Daoy (cell line): Measurements from ENCODE around the gene LCK. TPM values are rescaled to one million over a fixed set of nuclear protein-coding genes. Genes with fewer than 3 reads are reported as not detected.

Experiments used
- DNase-seq: peaks from one replicate; pipeline ENCODE4 v3.0.0-alpha.2; 2015; ENCODE audit warnings: low read depth
- total RNA-seq: library from RNA; depleted of rRNA; stranded (reverse); fragments of >200 nt; shearing (Covaris generic); gene quantifications from 2 replicates; pipeline ENCODE4 v1.2.3, GENCODE V29; 2014; rRNA removed

The LCK gene
- 0.06 TPM in 1 of 2 replicates, not detected in the other for total RNA-seq

- no peak for DNase-seq
These were observed at the start of gene LCK for GRCh38 chr1:32250893-32251716. LCK (plus strand) TSS chr1:32251265; CDS start chr1:32274330, 23,065 bp downstream.

DNA sequence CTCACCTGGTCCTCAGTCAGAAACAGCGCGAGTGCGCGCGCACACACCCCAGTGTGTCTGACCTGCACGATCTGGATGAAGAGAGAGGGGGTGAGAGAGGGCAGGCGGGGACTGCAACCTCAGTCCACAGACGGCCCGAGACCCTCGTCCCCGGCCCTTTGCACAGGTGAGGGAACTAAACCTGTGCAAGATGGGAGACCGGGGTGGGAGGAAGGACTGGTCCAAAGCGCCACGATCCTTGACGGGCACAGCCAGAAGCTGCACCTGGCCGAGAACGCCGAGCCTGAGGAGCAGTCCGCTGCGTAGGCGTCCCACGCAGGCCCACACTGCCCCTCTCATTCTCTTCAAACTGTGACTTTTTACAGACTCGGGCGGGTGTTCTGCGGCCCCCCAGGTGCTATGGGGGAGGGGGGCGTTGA is 46.1 kb upstream of the LCK start:
- no peak for DNase-seq

- peak; percentile 94 for DNase-seq
These were observed 45.4 kb upstream of the LCK start, which contains the start of gene IQCC for GRCh38 chr1:32205401-32206370. IQCC (plus strand) TSS chr1:32205671; CDS start chr1:32205682, 11 bp downstream.

DNA sequence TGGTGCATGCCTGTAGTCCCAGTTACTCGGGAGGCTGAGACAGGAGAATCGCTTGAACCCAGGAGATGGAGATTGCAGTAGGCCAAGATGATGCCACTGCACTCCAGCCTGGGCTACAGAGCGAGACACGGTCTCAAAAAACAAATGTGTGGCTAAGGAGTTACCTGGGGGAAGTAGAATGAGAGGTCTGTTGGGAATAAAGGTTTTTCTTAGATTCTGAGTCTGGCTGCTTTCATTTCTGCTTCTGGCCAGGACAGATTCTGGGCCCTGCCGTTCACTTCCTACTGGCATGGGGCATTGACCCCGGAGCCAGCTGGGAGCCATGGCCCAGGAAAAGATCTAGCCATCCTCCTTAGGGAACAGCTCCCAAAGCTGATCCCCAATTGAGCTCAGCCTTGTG is 42.6 kb upstream of the LCK start:
- DNase-seq: no peak

- DNase-seq: peak; percentile 78
These were observed 42.2 kb upstream of the LCK start, which contains the start of gene DCDC2B for GRCh38 chr1:32208891-32209328. DCDC2B (plus strand) TSS chr1:32209089; CDS start chr1:32209094, 5 bp downstream.

- peak; percentile 67 for DNase-seq
These were observed 35.2 kb upstream of the LCK start for GRCh38 chr1:32215629-32216480.

DNA sequence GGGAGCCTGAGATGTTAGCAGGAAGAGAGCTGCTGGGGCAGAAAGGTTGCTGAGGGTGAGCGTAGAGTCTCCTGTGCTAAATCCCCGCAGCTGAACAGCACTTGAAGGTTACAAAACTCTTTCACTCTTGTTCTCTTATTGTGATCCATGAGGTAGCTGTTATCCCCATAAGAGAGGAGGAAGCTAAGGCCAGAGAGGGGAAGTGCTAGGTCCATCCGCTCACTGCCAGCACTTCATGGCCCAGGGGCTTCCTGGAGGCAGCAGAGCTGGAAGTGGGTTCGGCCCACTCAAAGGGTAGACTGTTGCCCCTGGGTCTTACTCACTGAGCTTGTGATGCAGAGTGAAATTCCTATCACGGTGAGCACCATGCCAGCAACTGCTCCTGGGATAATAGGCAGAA is 34.5 kb upstream of the LCK start:
- no peak for DNase-seq

- DNase-seq: no peak
These were observed 32.0 kb upstream of the LCK start for GRCh38 chr1:32219022-32219421.

DNA sequence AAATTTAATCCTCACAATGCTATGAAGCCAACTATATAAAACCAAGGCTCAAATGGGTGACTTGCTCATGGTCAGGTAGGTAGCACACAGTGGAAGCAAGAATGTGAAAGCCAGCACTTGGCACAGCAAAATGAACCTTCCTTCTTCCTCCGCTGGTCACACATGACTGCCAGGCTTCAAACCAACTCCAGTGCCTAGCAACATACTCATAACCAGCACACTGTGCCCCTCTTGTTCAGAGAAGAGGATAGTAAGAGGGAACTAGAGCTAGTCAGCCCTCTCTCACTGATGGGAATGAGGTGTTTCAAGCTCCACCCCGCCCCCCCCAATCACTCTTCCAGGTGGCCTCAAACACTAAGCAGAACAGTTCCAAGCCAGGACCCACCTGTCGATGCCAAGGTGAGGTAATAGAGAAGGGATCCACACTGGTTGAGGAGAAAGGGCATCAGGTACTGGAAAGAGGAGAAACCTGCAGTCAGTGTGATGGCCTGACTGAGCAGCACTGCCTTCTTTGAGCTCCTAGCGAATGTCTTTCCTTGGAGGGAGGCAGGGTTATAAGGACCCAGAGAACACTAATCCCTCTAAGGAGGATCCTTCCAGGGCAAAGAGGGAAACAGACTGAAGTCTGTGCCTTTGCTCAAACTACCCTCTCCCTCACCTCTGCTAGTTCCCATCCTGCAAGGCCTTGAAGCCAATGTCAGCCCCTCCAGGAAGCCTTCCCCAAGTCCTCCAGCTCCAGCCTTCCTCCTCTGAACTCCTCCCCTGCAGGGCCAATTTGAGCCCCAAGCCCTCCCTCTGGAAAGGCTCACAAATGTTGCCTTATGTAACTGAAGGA is 30.1 kb upstream of the LCK start:
- DNase-seq: no peak

- no peak for DNase-seq
These were observed 29.5 kb upstream of the LCK start for GRCh38 chr1:32221581-32221979.

DNA sequence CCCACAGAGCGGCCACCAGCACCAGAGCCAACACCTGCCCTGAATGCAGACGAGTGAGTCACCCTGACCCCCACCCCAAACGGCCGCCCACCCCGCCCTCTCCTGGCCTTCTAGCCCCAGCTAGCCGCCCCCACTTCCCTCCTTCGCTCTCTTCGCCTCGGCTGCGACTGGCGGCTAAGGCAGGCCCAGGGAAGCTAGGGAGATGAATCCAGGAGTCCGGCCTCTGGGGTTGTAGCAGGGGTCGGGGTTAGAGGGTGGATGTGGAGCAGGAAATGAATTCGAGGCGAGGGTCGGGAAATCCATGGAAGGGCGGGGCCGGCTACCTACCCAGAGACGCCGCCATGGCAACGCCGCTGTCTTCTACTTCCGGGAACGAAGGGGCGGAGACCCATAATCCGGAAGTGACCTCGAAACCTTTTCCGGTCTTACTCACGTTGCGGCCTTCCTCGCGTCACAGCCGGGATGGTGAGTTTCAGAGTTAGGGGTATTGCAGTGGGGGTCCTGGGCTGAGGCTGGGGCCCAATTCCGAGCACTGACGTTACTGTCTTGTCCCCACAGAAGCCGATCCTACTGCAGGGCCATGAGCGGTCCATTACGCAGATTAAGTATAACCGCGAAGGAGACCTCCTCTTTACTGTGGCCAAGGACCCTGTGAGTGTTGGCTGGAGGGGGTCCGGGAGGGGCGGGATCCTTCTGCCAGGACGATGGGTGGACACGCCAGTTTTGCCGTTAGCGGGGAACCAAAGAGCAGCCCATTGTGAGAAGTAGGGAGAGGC is 28.9 kb upstream of the LCK start, which contains the start of the genes EIF3I and TMEM234:
Gene EIF3I (plus strand): TSS at position 428 of the 776 bp plus-strand sequence. CDS start 35 bp downstream, at position 463.
Gene TMEM234 (minus strand): TSS at position 374 of the 776 bp plus-strand sequence. CDS start 31 bp downstream, at position 343.
- peak; percentile 95 for DNase-seq

DNA sequence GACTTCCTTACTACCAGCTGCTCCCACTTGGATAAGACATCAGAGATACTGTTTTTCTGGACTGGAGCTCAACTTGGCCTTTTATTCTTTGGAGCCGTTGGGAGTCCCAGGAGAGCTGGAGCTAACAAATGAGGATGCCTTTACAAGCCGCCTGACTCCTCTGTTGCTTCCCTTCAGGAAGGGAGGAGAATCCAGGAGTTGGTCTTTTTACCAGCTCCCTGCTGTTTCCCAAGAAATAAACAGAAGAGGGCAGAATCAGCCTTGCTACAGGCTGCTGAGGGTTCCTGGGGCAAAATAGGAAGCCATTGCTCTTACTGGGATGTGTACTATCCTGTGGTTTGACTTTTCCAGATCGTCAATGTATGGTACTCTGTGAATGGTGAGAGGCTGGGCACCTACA is 27.4 kb upstream of the LCK start:
- DNase-seq: no peak

DNA sequence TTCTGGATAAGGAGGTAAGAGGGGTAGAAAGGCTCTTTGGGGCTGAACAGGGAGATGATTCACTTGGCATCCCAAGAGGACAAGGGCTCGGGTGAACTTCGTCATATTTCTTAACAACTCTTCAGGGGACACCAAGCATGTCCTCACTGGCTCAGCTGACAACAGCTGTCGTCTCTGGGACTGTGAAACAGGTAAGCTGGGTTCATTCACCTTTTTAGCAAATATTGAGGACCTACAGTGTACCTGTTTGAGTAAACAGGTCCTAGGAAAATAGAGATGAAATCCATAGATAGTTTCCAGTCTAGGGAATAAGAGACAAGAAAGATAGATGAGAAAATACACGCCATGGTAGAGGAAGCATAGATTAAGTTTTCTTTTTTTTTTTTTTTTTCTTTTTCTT is 26.8 kb upstream of the LCK start:
- DNase-seq: no peak

- DNase-seq: no peak
These were observed 22.3 kb upstream of the LCK start for GRCh38 chr1:32228771-32229170.

DNA sequence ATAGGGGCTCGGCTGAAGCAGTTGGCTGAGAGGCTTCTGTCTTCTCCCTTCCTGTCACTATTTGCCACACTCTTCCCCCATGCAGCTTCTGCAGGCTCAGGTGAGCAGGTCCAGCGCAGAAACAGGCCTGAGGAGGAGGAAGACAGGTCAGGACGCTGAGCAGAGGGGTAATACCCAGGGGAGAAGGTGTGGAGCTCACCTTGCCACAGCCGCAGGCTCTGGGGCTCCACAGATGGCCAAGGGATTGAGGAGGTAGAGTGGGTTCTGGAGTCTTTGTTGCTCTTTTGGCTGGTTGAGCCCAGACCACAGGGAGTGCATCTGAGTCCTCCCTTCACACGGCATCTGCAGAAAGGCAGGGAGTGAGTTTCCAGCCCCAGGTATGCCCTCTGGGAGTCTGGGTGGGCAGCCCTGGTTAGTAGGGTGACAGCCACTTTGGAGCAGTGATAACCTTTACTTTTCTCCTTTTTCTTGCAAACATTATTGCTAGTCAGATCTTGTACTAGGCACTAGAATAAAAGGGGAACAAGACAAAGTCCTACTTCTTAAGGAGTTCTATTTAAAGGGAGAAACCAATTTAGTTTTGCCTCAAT is 19.1 kb upstream of the LCK start:
- DNase-seq: no peak

GRCh38 chr1:32232558-32233304 is 18.3 kb upstream of the LCK start:
- no peak for DNase-seq

- no peak for DNase-seq
These were observed 16.3 kb upstream of the LCK start for GRCh38 chr1:32234792-32235191.

GRCh38 chr1:32239337-32239736 is 11.7 kb upstream of the LCK start:
- DNase-seq: no peak
